ENCODE results near the gene FTCDNL1.

Gene FTCDNL1

DNA sequence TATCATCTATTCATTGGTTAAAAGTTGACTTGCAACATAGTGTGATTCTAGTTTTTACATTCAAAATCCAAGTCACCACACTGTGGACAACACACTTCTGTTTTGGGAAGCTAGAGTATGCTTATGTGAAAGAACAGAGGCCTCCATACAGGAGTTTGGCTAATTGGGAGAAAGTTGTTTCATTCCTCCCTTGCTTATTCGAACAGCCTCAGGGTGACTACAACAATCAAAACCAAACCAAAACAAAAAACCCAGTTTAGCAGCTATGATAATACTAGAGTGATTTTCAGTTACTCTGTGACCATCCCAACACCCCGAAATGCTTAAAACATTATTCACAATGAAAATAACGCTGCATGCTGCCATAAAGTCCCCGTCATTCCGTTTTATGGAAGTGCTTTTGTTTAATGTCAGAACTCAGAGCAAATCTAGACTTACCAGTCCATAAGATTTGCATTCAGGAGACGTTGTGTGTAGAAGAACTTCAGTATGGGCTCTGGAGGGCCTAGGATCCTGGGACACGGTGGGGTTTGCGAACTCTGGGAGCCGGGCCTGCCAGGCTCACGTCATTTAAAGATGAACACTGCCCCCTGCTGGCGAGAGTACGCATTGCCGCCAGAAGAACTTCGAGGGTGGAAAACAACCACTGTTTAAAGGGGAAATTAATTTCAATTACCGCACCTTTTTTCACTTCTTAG is 111.4 kb downstream of the FTCDNL1 start:
- DNase-seq: peak; percentile 66

DNA sequence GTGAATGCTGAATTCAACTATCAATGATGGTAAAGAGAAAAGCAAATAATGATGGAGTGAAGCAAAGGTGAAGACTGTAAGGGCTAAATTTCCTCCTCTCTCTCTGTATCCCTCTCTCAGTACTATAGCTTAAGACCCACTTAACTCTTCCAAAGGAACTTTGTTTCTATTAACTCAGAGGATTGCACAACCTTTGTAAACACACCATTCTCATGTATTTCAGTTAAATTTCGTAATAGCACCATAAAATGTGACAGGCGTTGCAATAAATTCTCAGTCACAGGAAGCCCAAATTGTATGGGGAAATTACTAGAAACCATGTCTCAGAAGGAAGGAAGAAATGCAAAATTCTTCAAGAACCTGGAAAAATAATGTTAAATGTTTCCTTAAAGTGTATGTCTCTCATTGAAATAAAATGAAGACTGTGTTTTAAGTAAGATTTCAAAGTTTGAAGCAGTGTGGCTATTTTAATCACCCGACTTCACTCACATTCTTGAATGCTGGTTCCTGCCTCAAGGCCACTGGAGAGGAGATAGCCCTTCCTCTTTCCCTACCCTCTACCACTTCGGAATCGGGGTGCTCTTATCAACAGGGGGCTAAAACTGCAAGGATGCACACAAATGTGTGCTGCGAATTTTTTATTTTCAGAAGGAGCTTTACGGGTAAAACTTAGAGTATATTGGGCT is 112.1 kb downstream of the FTCDNL1 start:
- no peak for DNase-seq

DNA sequence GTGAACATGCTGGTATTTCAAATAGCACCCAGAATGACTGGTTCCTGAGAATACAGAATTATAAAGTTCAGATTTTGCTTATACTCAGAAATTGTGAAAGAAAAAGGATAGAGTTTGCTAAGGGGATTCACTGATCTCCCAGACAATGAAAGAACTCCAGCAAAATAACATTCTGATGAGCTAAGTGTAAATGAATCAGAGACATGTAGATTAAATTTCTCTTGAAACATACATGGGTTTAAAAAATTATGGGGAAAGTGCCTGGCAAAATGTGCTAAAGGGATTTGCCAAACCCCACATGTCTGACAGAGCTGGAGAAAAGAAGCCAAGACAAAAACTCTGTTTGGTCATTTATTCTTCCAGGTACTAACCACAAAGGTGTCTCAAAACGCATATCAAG is 116.3 kb downstream of the FTCDNL1 start:
- no peak for DNase-seq

DNA sequence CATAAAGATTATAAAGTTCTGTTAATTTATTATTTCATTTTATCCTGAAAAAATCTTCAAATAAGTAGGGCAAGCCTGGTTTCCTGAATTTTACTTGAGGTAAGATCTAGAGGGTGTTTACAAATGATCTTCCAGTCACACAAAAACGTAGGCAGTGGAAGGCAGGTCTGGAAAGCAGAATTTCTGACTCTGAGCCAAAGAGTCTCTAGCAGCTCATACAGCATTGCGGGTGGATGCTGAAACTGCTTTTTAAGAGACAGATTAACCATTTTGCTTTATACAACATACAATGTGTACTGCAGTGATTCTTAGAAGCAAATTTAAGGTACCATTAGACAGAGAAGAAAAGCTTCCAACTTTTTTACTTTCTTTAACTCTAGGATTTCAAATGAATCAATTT is 117.0 kb downstream of the FTCDNL1 start:
- no peak for DNase-seq

DNA sequence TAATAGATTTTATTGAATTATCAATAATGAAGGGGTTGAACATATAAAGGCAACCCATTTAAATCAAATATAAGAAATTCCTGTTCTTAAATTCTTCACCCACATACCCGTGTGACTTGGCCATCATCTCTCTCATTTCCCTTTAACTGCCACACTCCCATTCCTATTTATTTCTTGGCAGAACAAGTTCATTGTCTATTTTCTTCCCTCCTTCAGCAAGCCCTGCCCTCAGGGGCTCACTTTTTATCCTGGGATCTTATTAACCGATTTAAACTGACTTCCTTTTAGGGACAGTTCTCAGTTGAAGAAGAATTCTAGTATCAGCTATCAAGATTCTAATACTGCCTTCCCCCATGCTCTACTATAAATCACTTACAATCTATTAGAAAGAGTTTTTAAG is 123.2 kb downstream of the FTCDNL1 start:
- no peak for DNase-seq

DNA sequence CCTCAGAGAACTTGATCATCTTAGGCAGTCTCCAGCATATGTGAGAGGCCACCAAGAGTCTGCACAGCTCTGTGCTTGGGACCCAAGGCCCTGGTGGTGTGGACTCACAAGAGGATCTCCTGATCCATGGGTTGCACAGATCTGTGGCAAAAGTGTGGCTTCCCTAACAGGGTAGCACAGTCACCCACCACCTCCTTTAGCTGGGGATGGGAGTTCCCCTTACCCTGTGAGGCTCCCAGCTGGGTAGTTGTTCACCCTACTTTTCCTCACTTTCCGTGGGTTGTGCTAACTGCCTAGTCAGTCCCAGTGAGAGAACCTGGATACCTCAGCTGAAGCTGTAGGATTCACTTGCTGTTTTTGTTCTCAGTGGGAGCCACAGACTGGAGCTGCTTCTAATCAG is 123.7 kb downstream of the FTCDNL1 start:
- no peak for DNase-seq

DNA sequence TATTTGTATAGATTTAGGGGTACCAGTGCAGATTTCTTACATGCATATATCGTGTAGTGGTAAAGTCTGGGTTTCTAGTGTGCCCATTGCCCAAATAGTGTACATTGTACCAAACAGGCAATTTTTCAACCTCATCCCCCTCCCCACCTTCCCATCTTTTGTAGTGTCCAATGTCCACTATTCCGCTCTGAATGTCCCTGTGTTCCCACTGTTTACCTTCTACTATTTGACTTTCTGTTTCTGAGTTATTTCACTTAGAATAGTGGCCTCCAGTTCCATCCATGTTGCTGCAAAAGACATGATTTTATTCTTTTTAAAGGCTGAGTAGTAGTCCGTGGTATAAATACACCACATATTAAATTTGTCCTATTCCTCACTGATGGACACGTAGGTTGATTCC is 132.9 kb downstream of the FTCDNL1 start:
- no peak for DNase-seq

DNA sequence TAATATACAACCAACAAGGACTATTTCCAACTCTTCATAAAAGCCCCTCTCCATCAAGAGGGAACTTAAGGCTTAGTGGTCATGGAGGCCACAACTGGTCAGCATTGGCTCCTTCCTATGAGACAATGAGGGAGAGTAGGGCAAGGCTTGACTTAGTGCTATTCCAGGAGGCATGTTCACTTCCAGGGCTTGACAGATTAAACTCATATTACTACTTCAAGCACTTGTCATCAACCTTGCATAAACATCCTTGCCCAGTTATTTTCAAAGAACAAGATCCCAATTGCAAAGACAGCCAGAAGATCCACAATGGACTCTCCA is 133.4 kb downstream of the FTCDNL1 start:
- DNase-seq: no peak

DNA sequence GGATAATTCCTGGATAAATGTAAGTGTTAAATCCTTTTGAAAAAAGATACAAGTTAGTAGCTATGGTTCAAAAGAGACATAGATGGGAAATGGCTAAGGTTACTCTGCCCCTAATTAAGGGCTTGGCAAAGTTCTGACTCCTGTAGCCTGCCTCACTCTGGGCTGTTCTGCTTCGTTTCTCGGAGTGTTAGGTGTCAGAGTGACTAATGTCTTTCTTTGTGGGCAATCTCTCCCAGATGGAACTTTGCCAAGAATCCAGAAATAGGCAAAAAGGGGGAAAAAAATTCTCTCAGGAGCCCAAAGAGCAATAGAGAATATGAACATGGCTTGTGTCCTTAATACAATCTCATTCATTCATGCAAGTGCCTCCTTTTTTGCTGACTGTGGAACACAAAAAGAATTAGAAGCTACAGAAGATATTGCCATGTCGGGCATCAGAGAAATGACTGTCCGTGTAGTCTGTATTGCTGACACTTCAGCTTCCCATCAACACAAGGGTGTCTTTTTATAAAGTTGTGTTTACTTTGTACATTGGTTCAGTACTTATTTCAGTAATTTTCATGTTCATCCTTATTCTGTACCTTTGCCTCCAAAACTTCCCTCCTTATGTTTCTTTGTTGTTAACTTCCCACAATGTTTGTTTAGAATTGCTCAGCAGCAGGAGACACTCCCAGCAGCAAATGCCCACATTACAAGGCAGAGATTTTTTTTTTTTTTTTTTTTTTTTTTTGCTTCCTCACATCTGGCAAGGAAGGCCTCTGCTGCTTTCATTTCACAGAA is 134.0 kb downstream of the FTCDNL1 start:
- DNase-seq: no peak

DNA sequence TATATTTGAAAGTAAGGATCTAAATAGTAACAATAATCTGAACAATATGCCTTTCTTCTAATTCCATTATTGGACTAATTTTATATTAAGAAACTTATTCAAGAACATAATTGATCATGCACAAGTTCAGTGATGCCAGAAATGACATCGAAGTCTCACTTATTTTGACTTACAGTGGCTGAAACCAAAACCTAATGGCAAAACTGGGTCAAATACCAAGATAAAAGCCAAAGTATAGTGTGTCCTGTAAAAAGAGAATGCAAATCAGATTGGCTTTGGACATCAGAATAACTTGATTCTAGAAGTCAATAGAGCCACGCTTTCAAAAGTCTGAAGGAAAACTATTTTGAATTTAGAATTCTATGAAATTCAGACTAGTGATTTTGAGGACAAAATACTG is 137.2 kb downstream of the FTCDNL1 start:
- no peak for DNase-seq

DNA sequence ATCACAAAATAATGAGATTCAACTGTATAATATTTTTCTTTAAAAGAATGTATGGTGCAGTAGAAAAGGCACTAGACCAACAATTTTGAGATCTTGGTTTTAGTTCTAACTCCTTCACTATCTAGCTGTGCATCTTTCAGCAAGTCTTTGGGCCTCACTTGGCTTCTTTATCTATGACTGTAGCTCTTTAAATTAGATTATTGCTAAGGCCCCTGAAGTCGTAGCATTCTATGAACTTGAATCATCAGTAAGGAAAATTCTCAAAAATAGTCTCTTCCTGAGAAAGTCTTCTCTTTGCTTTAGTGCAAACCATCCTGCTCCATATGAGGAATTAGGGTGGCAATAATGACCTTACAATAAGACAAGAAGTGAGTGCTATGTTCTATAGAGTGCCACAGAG is 140.4 kb downstream of the FTCDNL1 start:
- DNase-seq: no peak
